Skeletal muscle tissue (tissue), 4 donors: ENCODE results near the gene FOXC1. TPM values are rescaled to one million over a fixed set of nuclear protein-coding genes. Genes with fewer than 3 reads are reported as not detected.

ENCODE experiments used
- H3K27ac ChIP-seq: one replicate; pipeline ENCODE4 v1.7.0; 2013; ENCODE audit warnings: mild to moderate bottlenecking, low read depth, low read length, inconsistent platforms
- H3K27me3 ChIP-seq, 3 donors: one replicate each; pipeline ENCODE4 v1.7.0; 2013; ENCODE audit warnings: low read length in 3 of 3; ENCODE audit not compliant: control insufficient read depth in 3 of 3, insufficient read depth in 3 of 3
- H3K36me3 ChIP-seq, 3 donors: one replicate each; pipeline ENCODE4 v1.7.0; 2013; ENCODE audit warnings: low read length in 3 of 3; ENCODE audit not compliant: control insufficient read depth in 3 of 3, insufficient read depth in 3 of 3
- H3K4me1 ChIP-seq, 3 donors: one replicate each; pipeline ENCODE4 v1.7.0; 2013; ENCODE audit warnings: low read length in 3 of 3, mild to moderate bottlenecking in 3 of 3; ENCODE audit not compliant: control insufficient read depth in 3 of 3, insufficient read depth in 3 of 3
- H3K4me3 ChIP-seq, 3 donors: one replicate each; pipeline ENCODE4 v1.7.0; 2013; ENCODE audit warnings: low read length in 3 of 3
- H3K9ac ChIP-seq, 3 donors: one replicate each; pipeline ENCODE4 v1.7.0; 2013; ENCODE audit warnings: low read length in 3 of 3, mild to moderate bottlenecking in 3 of 3, moderate library complexity in 2 of 3, low read depth in 1 of 3
- H3K9me3 ChIP-seq, 3 donors: one replicate each; pipeline ENCODE4 v1.7.0; 2013; ENCODE audit warnings: low read length in 3 of 3; ENCODE audit not compliant: control insufficient read depth in 3 of 3
- total RNA-seq: library from RNA; depleted of rRNA; stranded (reverse); fragments of >200 nt; gene quantifications from one replicate; pipeline ENCODE4 v1.2.3, GENCODE V29; 2014
- donor health status: Osteomylitis.

Gene FOXC1
- total RNA-seq, 1 donor from 2014 or later: 1.6 TPM

GRCh38 chr6:1584146-1584545, 25.6 kb upstream of the FOXC1 start:
- Histone ChIP-seq H3K9ac (no peak overlapping the region), H3K27ac (no peak overlapping the region)

GRCh38 chr6:1584996-1585668, 24.6 kb upstream of the FOXC1 start:
- Histone ChIP-seq H3K9ac (no peak overlapping the region), H3K4me1 (no peaks in the 10 kb centered on the region), H3K9me3 (no peaks in the 10 kb centered on the region), H3K4me3 (no peak overlapping the region), H3K36me3 (no peaks in the 10 kb centered on the region), H3K27ac (no peak overlapping the region), H3K27me3 (peaks cover 0 to 6% (median 3%) of the 10 kb centered on the region in 3 donors)

More at GRCh38 chr6:1584146-1584545, 25.6 kb upstream of the FOXC1 start:
- Histone ChIP-seq H3K36me3 (no peaks in the 10 kb centered on the region), H3K27me3 (peaks cover 0 to 3% (median 0%) of the 10 kb centered on the region in 3 donors), H3K4me3 (no peak overlapping the region), H3K4me1 (no peaks in the 10 kb centered on the region), H3K9me3 (no peaks in the 10 kb centered on the region)

GRCh38 chr6:1585669-1586049, 24.1 kb upstream of the FOXC1 start:
- peaks cover 3 to 6% (median 3%) of the 10 kb centered on the region in 3 donors for H3K27me3 ChIP-seq
- H3K27ac ChIP-seq: no peak overlapping the region
- no peaks in the 10 kb centered on the region for H3K4me1 ChIP-seq
- H3K4me3 ChIP-seq: no peak overlapping the region
- H3K36me3 ChIP-seq: no peaks in the 10 kb centered on the region
- H3K9ac ChIP-seq: no peak overlapping the region
- H3K9me3 ChIP-seq: no peaks in the 10 kb centered on the region

GRCh38 chr6:1586256-1586655, 23.5 kb upstream of the FOXC1 start:
- Histone ChIP-seq H3K9ac (no peak overlapping the region), H3K4me3 (no peak overlapping the region), H3K4me1 (no peaks in the 10 kb centered on the region), H3K9me3 (no peaks in the 10 kb centered on the region), H3K36me3 (no peaks in the 10 kb centered on the region), H3K27ac (no peak overlapping the region), H3K27me3 (peaks cover 3 to 6% (median 4%) of the 10 kb centered on the region in 3 donors)

GRCh38 chr6:1586861-1587450, 22.8 kb upstream of the FOXC1 start:
- Histone ChIP-seq H3K4me1 (no peaks in the 10 kb centered on the region), H3K9ac (no peak overlapping the region)

GRCh38 chr6:1587546-1587945, 22.2 kb upstream of the FOXC1 start:
- Histone ChIP-seq H3K9me3 (no peaks in the 10 kb centered on the region), H3K9ac (no peak overlapping the region), H3K4me1 (no peaks in the 10 kb centered on the region), H3K4me3 (no peak overlapping the region), H3K27me3 (peaks cover 3 to 4% (median 3%) of the 10 kb centered on the region in 3 donors), H3K27ac (no peak overlapping the region), H3K36me3 (no peaks in the 10 kb centered on the region)

More at GRCh38 chr6:1586861-1587450, 22.8 kb upstream of the FOXC1 start:
- Histone ChIP-seq H3K27me3 (peaks cover 3 to 4% (median 3%) of the 10 kb centered on the region in 3 donors), H3K4me3 (no peak overlapping the region), H3K9me3 (no peaks in the 10 kb centered on the region), H3K36me3 (no peaks in the 10 kb centered on the region), H3K27ac (no peak overlapping the region)

- Histone ChIP-seq H3K36me3 (no peaks in the 10 kb centered on the region), H3K9ac (no peak overlapping the region)
Measured at GRCh38 chr6:1587977-1588376, 21.7 kb upstream of the FOXC1 start.

GRCh38 chr6:1589208-1589607, 20.5 kb upstream of the FOXC1 start:
- no peaks in the 10 kb centered on the region for H3K36me3 ChIP-seq
- H3K27me3 ChIP-seq: peaks cover 18 to 19% (median 18%) of the 10 kb centered on the region in 3 donors
- H3K9me3 ChIP-seq: no peaks in the 10 kb centered on the region
- peaks cover 0 to 2% (median 0%) of the 10 kb centered on the region in 3 donors for H3K4me1 ChIP-seq
- no peak overlapping the region for H3K4me3 ChIP-seq
- no peak overlapping the region for H3K27ac ChIP-seq
- H3K9ac ChIP-seq: no peak overlapping the region

More at GRCh38 chr6:1587977-1588376, 21.7 kb upstream of the FOXC1 start:
- no peaks in the 10 kb centered on the region for H3K4me1 ChIP-seq
- peaks cover 6 to 7% (median 6%) of the 10 kb centered on the region in 3 donors for H3K27me3 ChIP-seq
- H3K4me3 ChIP-seq: no peak overlapping the region
- H3K27ac ChIP-seq: no peak overlapping the region
- H3K9me3 ChIP-seq: no peaks in the 10 kb centered on the region

GRCh38 chr6:1590580-1590979, 19.1 kb upstream of the FOXC1 start:
- Histone ChIP-seq H3K9ac (no peak overlapping the region), H3K4me3 (no peak overlapping the region), H3K27ac (no peak overlapping the region), H3K36me3 (no peaks in the 10 kb centered on the region), H3K9me3 (no peaks in the 10 kb centered on the region), H3K4me1 (peaks cover 0 to 2% (median 0%) of the 10 kb centered on the region in 3 donors), H3K27me3 (peaks cover 31 to 32% (median 31%) of the 10 kb centered on the region in 3 donors)

GRCh38 chr6:1591243-1591642, 18.5 kb upstream of the FOXC1 start:
- Histone ChIP-seq H3K9me3 (no peaks in the 10 kb centered on the region), H3K36me3 (no peaks in the 10 kb centered on the region), H3K4me3 (no peak overlapping the region), H3K27me3 (peaks cover 37 to 39% (median 37%) of the 10 kb centered on the region in 3 donors), H3K4me1 (peaks cover 3 to 5% (median 4%) of the 10 kb centered on the region in 3 donors), H3K27ac (no peak overlapping the region), H3K9ac (no peak overlapping the region)
